ENCODE data around the gene CELSR1.

GRCh38 chr22:46580940-46581537 is 43.6 kb upstream of the CELSR1 start:
- no peak for TF ChIP-seq POLR2AphosphoS5 (IDR thresholded peaks at IDR 0.05; ENCODE audit: low read depth, low read length)
- TF ChIP-seq, protein P1, sequence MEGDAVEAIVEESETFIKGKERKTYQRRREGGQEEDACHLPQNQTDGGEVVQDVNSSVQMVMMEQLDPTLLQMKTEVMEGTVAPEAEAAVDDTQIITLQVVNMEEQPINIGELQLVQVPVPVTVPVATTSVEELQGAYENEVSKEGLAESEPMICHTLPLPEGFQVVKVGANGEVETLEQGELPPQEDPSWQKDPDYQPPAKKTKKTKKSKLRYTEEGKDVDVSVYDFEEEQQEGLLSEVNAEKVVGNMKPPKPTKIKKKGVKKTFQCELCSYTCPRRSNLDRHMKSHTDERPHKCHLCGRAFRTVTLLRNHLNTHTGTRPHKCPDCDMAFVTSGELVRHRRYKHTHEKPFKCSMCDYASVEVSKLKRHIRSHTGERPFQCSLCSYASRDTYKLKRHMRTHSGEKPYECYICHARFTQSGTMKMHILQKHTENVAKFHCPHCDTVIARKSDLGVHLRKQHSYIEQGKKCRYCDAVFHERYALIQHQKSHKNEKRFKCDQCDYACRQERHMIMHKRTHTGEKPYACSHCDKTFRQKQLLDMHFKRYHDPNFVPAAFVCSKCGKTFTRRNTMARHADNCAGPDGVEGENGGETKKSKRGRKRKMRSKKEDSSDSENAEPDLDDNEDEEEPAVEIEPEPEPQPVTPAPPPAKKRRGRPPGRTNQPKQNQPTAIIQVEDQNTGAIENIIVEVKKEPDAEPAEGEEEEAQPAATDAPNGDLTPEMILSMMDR (IDR thresholded peaks at IDR 0.05 in 2 of 3, conservative IDR thresholded peaks at IDR 0.05 in 1 of 3; ENCODE audit: borderline replicate concordance in 1 of 3, insufficient read depth in 1 of 3, low read depth in 2 of 3, low read length in 2 of 3): no peak
- TF ChIP-seq POLR2A (IDR thresholded peaks at IDR 0.05; ENCODE audit: borderline replicate concordance, extremely low read depth, insufficient read depth, insufficient read length): no peak
- TF ChIP-seq CEBPB (IDR thresholded peaks at IDR 0.05; ENCODE audit: low read depth): no peak
- TF ChIP-seq SIN3A (IDR thresholded peaks at IDR 0.05; ENCODE audit: low read depth): no peak
- TF ChIP-seq ZNF274 (IDR thresholded peaks at IDR 0.05; ENCODE audit: low read depth, low read length): no peak
- no peak for TF ChIP-seq JUND (IDR thresholded peaks at IDR 0.05)
- TF ChIP-seq EZH2 (IDR thresholded peaks at IDR 0.05): no peak
